Body of pancreas (tissue), 4 donors: ENCODE measurements around the gene CKMT1B.
"Not testable (repeated sequence)": the region's sequence is repeated elsewhere in the genome, so short reads cannot be mapped to it uniquely, and the experiment has no call there.

Experiments
- CTCF ChIP-seq, 7 experiments: fragments of 450-650 bp in 4 of 7; fragments of 200-600 bp in 3 of 7; sonication (generic) in 3 of 7; IDR thresholded peaks; one replicate each; pipeline ENCODE4 v1.5.1; 2016 to 2019; ENCODE audit warnings: antibody characterized with exemption in 7 of 7
- POLR2A ChIP-seq, 3 donors: fragments of 450-650 bp; IDR thresholded peaks; one replicate each; pipeline ENCODE4 v1.6.1; 2016; ENCODE audit warnings: antibody characterized with exemption in 3 of 3, mild to moderate bottlenecking in 2 of 3

DNA sequence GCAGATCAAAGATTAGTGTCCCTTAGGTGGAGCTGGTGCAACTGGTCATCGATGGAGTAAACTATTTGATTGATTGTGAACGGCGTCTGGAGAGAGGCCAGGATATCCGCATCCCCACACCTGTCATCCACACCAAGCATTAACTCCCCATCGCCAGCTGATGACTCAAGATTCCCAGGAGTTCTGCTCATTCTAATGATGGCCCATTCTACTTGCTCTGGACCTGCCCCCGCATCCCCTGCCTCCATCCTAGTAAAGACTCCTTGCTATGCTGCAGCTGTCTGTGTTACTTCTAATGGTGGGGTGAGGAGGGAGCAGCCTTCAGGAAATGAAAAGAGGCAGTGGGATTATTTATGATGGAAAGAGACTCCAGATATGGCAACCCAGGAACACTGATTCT, 5.3 kb downstream of the CKMT1B start:
- TF ChIP-seq POLR2A, CTCF (IDR thresholded peaks at IDR 0.05): not testable (repeated sequence)
